A549 (cell line): ENCODE results near the gene GPR4. TPM values are rescaled to one million over a fixed set of nuclear protein-coding genes. Genes with fewer than 3 reads are reported as not detected.
A peak's percentile ranks its signal among the peaks of the same experiment; 100 is the strongest.

ENCODE experiments used
- ATAC-seq, 2 experiments: fragments of 200-7000 bp in 1 of 2; fragments of >200 bp in 1 of 2; cut with Nextera tagmentation in 1 of 2; cut with Tn5 transposase in 1 of 2; 3 replicates each; pipeline versions ENCODE4 v1.8.0 to v1.9.1; 2018 to 2020; ENCODE audit warnings: mild to moderate bottlenecking in 1 of 2, moderate library complexity in 1 of 2
- CTCF ChIA-PET: fragments of 300-600 bp; sonication (Branson Sonifier 250); formaldehyde crosslinking; extraction: SDS; loops from one replicate; lab custom pipeline; 2021; ENCODE audit warnings: antibody characterized with exemption, inconsistent platforms; lab: Yijun Ruan, JAX
- POLR2A ChIA-PET: fragments of 350-600 bp; formaldehyde crosslinking; extraction: SDS; loops from one replicate; lab custom pipeline; 2021; ENCODE audit warnings: antibody characterized with exemption, inconsistent platforms; lab: Yijun Ruan, JAX
- DNase-seq, 2 experiments: peaks; one replicate each; pipeline versions ENCODE4 v3.0.0 to v3.0.0-alpha.2; 2011 to 2016; ENCODE audit warnings: low read depth in 1 of 2, low spot score in 1 of 2
- FAIRE-seq: peaks from 2 replicates; lab custom pipeline; 2011; peaks lifted over from hg19 to GRCh38; lab: Jason Lieb, UNC
- H3K27ac ChIP-seq, 2 experiments: fragments of >200 bp; sonication (Bioruptor Twin); formaldehyde crosslinking; 3 replicates each; pipeline ENCODE4 v1.5.1; 2016 to 2017
- H3K4me1 ChIP-seq: fragments of >200 bp; sonication (Bioruptor Twin); formaldehyde crosslinking; 3 replicates; pipeline ENCODE4 v1.6.1; 2016
- H3K4me2 ChIP-seq: fragments of >200 bp; sonication (Bioruptor Twin); formaldehyde crosslinking; 3 replicates; pipeline ENCODE4 v1.6.1; 2016
- H3K4me3 ChIP-seq: fragments of >200 bp; sonication (Bioruptor Twin); formaldehyde crosslinking; 3 replicates; pipeline ENCODE4 v1.5.1; 2016
- H3K9me3 ChIP-seq: fragments of >200 bp; sonication (Bioruptor Twin); formaldehyde crosslinking; 3 replicates; pipeline ENCODE4 v1.6.1; 2016
- CBX2 ChIP-seq: fragments of 200-600 bp; sonication (generic); IDR thresholded peaks from 2 replicates; pipeline ENCODE4 v1.6.1; 2016; ENCODE audit warnings: low read depth, mild to moderate bottlenecking, borderline replicate concordance
- CEBPB ChIP-seq, 2 experiments: fragments of >200 bp in 1 of 2; sonication (Bioruptor Twin) in 1 of 2; formaldehyde crosslinking in 1 of 2; IDR thresholded peaks; 2 replicates each; pipeline ENCODE4 v1.6.1; 2012 to 2016
- CHD4 ChIP-seq: fragments of 200-600 bp; sonication (generic); IDR thresholded peaks from 2 replicates; pipeline ENCODE4 v1.6.1; 2016; ENCODE audit warnings: antibody characterized with exemption, mild to moderate bottlenecking, borderline replicate concordance
- EP300 ChIP-seq, 2 experiments: fragments of >200 bp; sonication (Bioruptor Twin); formaldehyde crosslinking; IDR thresholded peaks; 2 replicates in 1 of 2; 3 replicates in 1 of 2; pipeline ENCODE4 v1.6.1; 2016 to 2017
- FOSL2 ChIP-seq, 2 experiments: fragments of 450-650 bp in 1 of 2; fragments of >200 bp in 1 of 2; sonication (Bioruptor Twin) in 1 of 2; formaldehyde crosslinking; IDR thresholded peaks; 2 replicates each; pipeline versions ENCODE4 v1.5.0 to v1.6.1; 2016 to 2020; ENCODE audit warnings: mild to moderate bottlenecking in 1 of 2, moderate library complexity in 1 of 2
- HES2 ChIP-seq: fragments of >200 bp; sonication (Bioruptor Twin); formaldehyde crosslinking; IDR thresholded peaks from 2 replicates; pipeline ENCODE4 v1.6.1; 2016
- MAX ChIP-seq: IDR thresholded peaks from 2 replicates; pipeline ENCODE4 v1.6.1; 2012
- MAZ ChIP-seq: fragments of 150-350 bp; IDR thresholded peaks from 2 replicates; pipeline ENCODE4 v1.6.1; 2014; ENCODE audit warnings: antibody characterized with exemption, low read depth, low read length, borderline replicate concordance
- NR3C1 ChIP-seq: fragments of >200 bp; sonication (Bioruptor Twin); formaldehyde crosslinking; IDR thresholded peaks from 3 replicates; pipeline ENCODE4 v1.6.1; 2017
- POLR2AphosphoS2 ChIP-seq: conservative IDR thresholded peaks from 2 replicates; pipeline ENCODE4 v1.6.1; 2012; ENCODE audit warnings: low read length, improper control_type of control experiment, inconsistent platforms
- RARB ChIP-seq: fragments of 250-450 bp; sonication (Bioruptor Pico); IDR thresholded peaks from 2 replicates; pipeline ENCODE4 v1.8.0; 2021; ENCODE audit warnings: mild to moderate bottlenecking, moderate library complexity
- RCOR1 ChIP-seq: fragments of 150-350 bp; IDR thresholded peaks from 2 replicates; pipeline ENCODE4 v1.6.1; 2014; ENCODE audit warnings: antibody characterized with exemption, low read length, low read depth
- RFX5 ChIP-seq: fragments of 450-650 bp; IDR thresholded peaks from 2 replicates; pipeline ENCODE4 v1.7.1; 2014; ENCODE audit warnings: antibody characterized with exemption, mild to moderate bottlenecking, moderate library complexity
- WGBS: methylation state at CpG from one replicate; pipeline ENCODE4 v1.1.6; 2017; ENCODE audit errors: missing lambda C conversion rate; 5-methylcytosine and 5-hydroxymethylcytosine counted together
- polyA plus RNA-seq, 4 experiments: library from polyadenylated mRNA; depleted of rRNA in 3 of 4; stranded (reverse); fragments of >200 nt; fragmentation: RNase III in 1 of 4; extraction: RNeasy Plus Mini Kit Qiagen cat#74134 plus additional on column Dnase treatment in 1 of 4; gene quantifications; 2 replicates in 3 of 4; 3 replicates in 1 of 4; pipeline ENCODE4 v1.2.3, GENCODE V29; 2011 to 2017
- TF ChIP-seq, protein P1 (sequence below): fragments of 200-600 bp; sonication (generic); IDR thresholded peaks from 2 replicates; pipeline ENCODE4 v1.6.1; 2016; ENCODE audit warnings: antibody characterized with exemption, mild to moderate bottlenecking, moderate library complexity
- TF ChIP-seq, protein P2 (sequence below): fragments of >200 bp; sonication (Bioruptor Twin); formaldehyde crosslinking; IDR thresholded peaks from 3 replicates; pipeline ENCODE4 v1.6.1; 2016

The GPR4 gene
- polyA plus RNA-seq, 2 of the 4 experiments (the other 2 are of a cell fraction) = 0.03 to 0.10 TPM

- TF ChIP-seq HES2 = no peak
- TF ChIP-seq NR3C1 = no peak
- no peak for TF ChIP-seq CEBPB (IDR thresholded peaks at IDR 0.05)
- TF ChIP-seq CBX2 = no peak
These were observed 48.5 kb downstream of the GPR4 start (continued) for GRCh38 chr19:45553464-45553863.

- no peaks in the 10 kb centered on the region for H3K9me3 ChIP-seq
- TF ChIP-seq RCOR1 = no peak
- TF ChIP-seq RFX5 = no peak
- TF ChIP-seq FOSL2 (IDR thresholded peaks at IDR 0.05) = no peak
- TF ChIP-seq FOSL2 (CRISPR knock-in tag; IDR thresholded peaks at IDR 0.05) = peak; percentile 61
- TF ChIP-seq MAX = peak; percentile 52
- H3K4me1 ChIP-seq = peaks cover 16% of the 10 kb centered on the region
- H3K4me3 ChIP-seq = no peak overlapping the region
- H3K27ac ChIP-seq = peak overlapping the region; percentile 68 to 84
- H3K4me2 ChIP-seq = peak overlapping the region; percentile 50
- CTCF ChIA-PET = interaction anchor here (1.0 to 4.6 kb wide), 12 partner anchors 10 to 95 kb away, joined by 3 to 28 read pairs (median 4); no protein-coding TSS in a partner anchor
- peak; percentile 80 for FAIRE-seq
- WGBS = 44% methylated on average over 9 of the region's 9 CpGs
- ATAC-seq = peak; percentile 92 to 93
- peak; percentile 91 to 93 for DNase-seq
- POLR2A ChIA-PET = interaction anchor here (0.8 to 1.3 kb wide), 3 partner anchors 10 to 95 kb away, joined by 3 to 5 read pairs (median 4); no protein-coding TSS in a partner anchor
These were observed 53.9 kb downstream of the GPR4 start for GRCh38 chr19:45547965-45548609.

GRCh38 chr19:45547211-45547770, 54.7 kb downstream of the GPR4 start:
- ChIA-PET CTCF (interaction anchor here (0.9 to 4.6 kb wide), 13 partner anchors 9 to 108 kb away, joined by 3 to 28 read pairs (median 4); no protein-coding TSS in a partner anchor), POLR2A (interaction anchor here (0.5 to 1.3 kb wide), 2 partner anchors 11 to 223 kb away, joined by 3 to 4 read pairs; no protein-coding TSS in a partner anchor)
- FAIRE-seq (no peak), DNase-seq (no peak), ATAC-seq (peak in 1 of 2 experiments; percentile 6; a peak in 1 of 6 replicates)
- 94% methylated on average over 10 of the region's 10 CpGs for WGBS
- H3K27ac ChIP-seq = peak overlapping the region; percentile 68 to 84; a peak in 5 of 6 replicates
- H3K9me3 ChIP-seq = no peaks in the 10 kb centered on the region
- no peak overlapping the region for H3K4me3 ChIP-seq
- H3K4me2 ChIP-seq = no peak overlapping the region
- H3K4me1 ChIP-seq = peaks cover 17% of the 10 kb centered on the region
- TF ChIP-seq MAZ (no peak), EP300 (IDR thresholded peaks at IDR 0.05) (no peak), CHD4 (no peak), RFX5 (no peak), POLR2AphosphoS2 (no peak), RARB (CRISPR knock-in tag) (no peak), FOSL2 (IDR thresholded peaks at IDR 0.05) (no peak), FOSL2 (CRISPR knock-in tag; IDR thresholded peaks at IDR 0.05) (no peak)
- TF ChIP-seq, protein P1, sequence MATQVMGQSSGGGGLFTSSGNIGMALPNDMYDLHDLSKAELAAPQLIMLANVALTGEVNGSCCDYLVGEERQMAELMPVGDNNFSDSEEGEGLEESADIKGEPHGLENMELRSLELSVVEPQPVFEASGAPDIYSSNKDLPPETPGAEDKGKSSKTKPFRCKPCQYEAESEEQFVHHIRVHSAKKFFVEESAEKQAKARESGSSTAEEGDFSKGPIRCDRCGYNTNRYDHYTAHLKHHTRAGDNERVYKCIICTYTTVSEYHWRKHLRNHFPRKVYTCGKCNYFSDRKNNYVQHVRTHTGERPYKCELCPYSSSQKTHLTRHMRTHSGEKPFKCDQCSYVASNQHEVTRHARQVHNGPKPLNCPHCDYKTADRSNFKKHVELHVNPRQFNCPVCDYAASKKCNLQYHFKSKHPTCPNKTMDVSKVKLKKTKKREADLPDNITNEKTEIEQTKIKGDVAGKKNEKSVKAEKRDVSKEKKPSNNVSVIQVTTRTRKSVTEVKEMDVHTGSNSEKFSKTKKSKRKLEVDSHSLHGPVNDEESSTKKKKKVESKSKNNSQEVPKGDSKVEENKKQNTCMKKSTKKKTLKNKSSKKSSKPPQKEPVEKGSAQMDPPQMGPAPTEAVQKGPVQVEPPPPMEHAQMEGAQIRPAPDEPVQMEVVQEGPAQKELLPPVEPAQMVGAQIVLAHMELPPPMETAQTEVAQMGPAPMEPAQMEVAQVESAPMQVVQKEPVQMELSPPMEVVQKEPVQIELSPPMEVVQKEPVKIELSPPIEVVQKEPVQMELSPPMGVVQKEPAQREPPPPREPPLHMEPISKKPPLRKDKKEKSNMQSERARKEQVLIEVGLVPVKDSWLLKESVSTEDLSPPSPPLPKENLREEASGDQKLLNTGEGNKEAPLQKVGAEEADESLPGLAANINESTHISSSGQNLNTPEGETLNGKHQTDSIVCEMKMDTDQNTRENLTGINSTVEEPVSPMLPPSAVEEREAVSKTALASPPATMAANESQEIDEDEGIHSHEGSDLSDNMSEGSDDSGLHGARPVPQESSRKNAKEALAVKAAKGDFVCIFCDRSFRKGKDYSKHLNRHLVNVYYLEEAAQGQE = no peak
- TF ChIP-seq, protein P2, sequence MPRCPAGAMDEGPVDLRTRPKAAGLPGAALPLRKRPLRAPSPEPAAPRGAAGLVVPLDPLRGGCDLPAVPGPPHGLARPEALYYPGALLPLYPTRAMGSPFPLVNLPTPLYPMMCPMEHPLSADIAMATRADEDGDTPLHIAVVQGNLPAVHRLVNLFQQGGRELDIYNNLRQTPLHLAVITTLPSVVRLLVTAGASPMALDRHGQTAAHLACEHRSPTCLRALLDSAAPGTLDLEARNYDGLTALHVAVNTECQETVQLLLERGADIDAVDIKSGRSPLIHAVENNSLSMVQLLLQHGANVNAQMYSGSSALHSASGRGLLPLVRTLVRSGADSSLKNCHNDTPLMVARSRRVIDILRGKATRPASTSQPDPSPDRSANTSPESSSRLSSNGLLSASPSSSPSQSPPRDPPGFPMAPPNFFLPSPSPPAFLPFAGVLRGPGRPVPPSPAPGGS = no peak
- TF ChIP-seq, all 56 proteins: peak for 0
